Activated CD8-positive, alpha-beta memory T cell treated with anti-CD3 and anti-CD28 coated beads, Interleukin-2, amount 50 U/mL, for 48 hours (primary cell): ENCODE results near the gene RASGRP2.

ENCODE experiments used
- DNase-seq: peaks from one replicate; pipeline ENCODE4 v3.0.0-alpha.2; 2020

Gene RASGRP2

DNA sequence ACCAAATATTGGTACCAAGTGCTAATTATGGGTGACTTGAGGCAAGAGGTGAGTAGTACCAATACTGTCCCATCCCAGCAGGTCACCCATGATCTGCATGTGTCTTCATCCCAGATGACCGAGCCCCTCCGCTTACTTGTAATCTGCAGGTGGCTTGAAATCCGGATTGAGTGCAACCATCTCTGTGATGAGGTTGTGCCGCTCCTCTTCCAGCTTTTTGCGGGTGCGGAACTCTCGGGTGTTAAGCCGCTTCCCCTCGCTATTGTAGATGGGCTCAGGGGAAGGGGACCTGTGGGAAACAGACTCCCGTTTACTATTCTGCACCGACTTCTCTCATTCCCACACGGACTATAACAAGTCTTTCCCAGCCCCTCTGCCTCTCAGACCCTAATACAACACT is 26.2 kb upstream of the RASGRP2 start:
- DNase-seq = no peak

DNA sequence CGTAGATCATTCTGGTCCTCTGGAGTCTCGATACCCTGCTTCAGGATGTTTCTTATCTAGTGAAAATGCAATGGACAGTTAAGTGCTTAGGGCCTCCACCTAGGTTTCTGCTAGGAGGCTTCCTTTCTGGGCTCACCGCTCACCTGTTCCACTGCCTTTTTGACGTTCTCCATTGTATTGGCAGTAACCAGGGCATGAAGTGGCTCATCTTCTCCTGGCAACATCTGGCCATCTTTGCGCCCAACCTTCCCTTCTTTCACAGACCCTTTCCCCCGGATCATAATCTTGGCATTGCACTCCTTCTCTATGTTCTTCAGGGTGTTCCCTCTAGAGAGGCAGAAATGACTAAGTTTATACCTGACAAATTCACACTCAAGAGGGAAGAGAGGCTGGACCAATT is 25.3 kb upstream of the RASGRP2 start:
- DNase-seq = no peak

DNA sequence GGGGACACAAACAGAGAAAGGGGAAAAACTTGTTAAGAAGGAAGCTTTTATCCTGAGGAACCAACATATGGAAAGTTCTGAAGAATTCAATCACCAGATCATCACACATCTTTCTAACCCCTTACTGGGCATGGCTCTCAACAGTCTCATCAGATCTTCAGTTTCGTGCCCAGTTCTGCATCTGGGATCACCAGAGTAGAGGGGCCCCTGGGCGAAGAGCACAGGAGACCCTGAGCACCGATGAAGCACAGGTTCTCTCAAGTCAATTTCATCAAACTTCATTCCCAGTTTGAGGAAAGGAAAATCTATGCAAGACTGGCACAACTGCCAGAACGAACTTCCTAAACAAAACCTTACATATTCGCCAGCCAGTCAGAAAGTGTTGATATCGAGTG is 24.4 kb upstream of the RASGRP2 start:
- DNase-seq = no peak

DNA sequence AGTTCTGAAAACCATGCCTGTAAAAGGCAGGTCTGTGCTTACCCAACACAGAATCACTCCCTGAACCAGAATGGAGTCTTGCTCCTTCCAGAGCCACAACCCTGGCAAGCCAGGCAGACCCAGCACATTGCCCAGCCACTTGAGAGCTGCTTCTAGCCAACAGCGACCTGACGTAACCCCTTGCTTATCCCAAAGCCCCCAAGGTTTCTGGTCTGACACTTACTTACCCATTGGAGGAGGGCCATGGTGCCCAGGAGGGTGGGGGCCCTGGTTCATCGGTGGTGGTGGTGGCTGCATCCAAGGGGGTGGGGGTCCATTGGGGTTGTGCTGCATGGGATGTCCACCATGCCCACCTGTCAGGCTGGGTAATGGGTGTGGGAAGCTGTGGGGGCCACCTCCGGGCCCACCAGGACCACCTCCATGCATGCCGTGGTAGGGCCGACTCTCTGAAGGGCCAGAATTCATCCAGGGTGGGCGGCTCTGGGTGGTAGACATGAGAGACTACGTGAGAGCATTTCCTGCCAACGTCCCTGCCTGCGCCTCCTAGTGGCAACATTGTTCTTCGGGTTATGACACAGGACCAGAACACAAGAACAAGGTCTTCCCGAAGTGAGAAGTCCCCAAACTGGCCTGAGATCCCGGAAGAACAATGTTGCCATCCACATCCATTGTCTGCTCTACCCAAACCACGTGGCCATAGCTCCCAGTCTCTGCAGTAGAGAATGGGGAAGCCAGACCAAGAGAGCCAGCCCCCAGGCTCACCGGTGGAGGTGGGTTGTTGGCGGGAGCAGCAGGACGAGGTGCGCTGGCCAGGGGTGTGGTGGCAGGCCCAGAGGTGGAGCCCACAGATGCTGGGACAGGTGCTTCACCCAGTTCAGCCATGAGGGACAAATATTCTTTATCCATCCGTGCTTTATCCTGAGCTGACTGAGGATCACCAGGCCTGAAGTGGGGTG is 23.7 kb upstream of the RASGRP2 start:
- peak; percentile 95 for DNase-seq

DNA sequence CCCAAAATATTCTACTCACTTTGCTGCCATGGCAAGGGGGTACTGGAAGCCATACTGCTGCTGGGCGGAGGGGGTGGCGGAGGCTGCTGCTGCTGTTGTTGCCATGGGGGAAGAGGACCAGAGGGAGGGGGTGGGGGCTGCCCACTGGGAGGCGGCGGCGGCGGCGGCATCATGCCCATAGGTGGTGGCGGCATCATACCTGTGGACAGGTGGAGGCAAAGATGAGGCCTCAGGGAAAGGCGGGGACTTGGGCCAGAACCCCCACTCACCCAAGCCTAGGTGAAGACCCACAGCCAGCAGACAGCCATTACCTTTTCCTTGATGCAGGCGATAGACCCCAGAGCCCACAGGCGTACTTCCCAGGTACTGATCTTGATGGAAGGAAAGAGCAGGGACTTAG is 22.9 kb upstream of the RASGRP2 start:
- DNase-seq = no peak

DNA sequence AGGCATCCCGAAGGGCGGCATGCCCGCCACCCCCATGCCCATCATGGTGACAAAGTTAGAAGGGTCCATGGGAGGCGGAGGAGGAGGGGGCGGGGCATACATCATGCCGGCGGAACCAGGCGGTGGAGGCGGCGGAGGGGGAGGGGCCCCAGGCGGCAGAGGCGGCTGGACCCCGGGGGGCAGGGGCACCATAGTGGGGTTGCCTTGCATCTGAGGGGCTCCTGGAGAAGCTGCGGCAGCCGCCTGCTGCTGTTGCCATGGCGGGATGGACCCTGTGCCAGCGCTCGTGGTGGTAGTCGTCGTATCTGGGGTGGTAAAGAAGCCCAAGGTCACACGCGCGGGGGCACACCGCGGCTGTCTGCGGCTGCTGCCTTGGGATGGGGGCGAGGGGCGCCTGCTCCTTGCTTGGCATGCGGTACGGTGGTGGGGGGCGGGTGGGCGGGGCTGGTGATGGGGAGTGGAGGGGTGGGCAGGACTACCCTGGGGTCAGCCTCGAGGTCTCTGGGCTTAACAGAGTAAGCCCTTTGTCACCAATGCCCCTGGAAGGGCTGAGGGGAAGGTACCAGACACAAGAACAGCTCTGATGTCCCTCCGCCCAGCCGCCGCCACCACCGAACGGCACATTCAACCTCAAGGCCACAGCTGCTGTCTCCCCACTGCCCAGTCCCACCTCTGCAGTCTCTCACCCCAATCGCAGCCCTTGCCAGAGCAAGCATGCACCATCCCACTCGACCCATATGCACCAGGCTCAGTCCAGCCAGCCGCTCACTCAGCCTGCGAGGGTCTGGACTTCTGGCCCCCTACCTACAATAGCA is 22.1 kb upstream of the RASGRP2 start:
- no peak for DNase-seq

DNA sequence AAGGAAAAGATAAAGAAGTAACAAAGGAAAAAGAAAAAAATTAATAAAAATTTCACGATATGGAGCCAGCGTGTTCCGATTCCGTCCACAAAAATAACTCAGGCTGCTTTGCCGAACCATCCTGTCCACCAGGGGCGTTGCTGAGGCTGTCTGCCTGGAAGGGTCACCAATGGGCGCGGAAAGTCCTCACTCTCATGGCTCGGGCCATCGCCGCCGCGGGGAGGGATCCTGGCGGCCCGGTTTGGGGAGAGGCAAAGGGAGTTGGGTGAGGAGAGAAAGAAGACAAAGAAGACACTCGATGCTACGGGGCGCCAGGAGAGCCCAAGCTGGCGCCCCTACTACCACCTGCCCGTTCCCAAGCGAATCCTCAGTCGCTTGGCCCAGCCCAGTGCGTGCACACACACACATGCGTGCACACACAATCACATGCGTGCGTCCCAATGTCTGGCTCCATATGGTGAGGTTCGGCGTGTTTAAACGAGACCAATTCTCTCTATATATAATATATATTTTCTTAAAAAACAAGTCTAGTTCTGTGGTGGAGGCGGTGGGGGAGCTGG is 21.4 kb upstream of the RASGRP2 start:
- DNase-seq = no peak

DNA sequence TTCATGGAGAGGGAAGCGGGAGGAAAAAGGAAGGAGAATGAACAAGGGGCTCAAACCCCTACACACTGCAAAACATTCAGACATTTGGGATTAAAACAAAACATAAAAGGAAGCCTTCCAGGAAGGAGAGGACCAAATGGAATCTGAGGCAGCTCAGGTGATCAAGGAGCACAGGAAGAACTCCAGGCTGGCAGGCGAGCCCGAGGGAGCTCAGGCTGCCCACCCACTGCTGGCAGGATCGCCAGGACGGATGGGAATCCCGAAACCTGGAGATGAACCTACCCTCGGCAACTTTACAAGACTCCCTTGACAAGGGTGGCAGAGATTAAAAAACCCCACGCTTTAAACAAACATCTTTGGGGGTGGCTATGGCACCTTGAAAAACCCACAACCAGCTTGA is 20.8 kb upstream of the RASGRP2 start:
- DNase-seq = no peak

DNA sequence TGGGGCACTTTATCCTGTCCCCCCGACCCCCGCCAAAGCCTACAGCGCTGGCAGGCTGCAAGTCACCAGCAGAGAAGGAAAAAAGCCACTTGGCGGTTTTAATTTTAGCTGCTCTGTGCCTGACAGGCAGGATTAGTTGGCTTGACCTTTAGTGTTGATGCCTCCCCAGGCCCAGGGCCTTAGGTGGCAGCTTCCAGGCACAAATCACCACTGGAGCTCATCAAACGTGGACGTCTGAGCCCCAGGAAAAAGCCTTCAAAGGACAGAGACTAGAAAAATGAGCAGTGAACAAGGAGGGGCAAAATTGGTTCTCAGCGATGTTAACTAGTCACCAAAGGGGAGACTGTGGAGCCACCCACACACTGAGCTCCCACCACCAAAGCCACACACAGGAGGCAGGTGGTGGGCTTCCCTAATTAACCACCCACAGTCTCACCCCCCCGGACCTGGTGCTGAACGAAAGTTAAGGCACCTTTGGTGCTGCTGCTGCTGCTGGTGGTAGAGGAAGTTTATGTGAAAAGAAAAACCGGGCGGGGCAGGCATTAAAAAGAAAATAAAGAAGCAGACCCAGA is 20.2 kb upstream of the RASGRP2 start:
- DNase-seq = no peak

DNA sequence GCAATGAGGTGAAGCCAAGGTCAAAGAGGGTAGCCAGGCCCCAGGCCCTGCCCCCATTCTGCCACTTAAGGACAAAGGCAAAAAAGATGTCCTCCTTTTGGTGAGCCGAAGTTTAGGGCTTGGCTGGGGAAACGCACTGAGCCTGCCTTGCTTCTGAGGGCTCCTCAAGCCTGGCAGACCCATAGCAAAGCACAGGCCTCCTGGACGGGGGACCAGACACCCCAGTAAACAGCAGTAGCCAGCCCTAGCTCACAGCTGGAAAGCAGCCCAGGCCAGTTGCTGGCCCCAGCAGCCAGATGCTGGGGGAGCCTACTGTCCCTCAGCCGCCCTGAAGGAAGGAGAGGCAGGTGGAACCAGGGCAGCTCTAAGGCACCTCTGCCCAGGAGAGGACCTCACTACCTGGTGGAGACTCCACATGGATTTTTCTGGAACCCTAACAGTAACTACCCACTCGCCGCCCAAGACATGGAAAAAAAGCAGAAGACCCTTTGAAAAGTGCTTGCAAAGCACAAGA is 19.6 kb upstream of the RASGRP2 start:
- DNase-seq = no peak

DNA sequence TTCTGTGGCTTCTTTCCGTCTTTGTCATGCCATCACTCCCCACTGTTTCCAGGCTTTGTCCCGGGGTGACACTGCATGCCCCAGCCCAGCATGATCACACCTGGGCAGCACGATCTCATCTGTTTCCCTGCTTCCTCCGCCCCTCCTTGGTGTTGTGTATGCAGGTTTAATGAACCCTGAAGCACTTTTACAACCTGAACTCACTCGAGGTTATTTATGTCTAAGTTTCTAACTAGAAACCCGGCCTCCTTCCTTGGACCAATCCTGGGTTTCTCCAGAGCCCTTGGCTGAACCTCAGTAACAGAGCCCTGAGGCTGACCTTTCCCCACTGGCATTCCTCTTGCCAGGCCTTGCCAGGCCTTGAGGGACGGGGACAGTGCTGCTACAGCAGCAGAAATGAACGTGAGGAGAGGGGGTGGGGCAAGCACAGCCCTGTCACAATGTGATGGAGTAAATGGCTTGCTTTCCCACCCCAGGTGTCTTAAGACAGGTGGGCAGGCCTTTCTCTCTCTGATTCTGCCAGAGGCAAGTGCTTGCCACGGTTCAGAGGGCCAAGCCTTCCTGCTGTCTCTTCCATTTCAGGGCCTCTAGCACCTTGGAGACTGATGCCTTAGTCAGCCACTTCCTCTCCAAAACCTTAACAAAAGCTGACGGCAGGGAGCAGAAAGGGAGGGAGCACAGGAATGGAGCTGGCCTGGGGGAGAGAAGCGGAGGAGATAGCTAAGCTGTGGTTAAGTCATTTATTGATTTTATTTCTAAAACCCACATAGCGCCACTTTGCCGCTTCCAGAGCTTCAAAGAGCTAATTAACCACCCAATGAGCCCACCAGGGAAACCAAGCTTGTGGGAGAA is 19.0 kb upstream of the RASGRP2 start:
- no peak for DNase-seq

DNA sequence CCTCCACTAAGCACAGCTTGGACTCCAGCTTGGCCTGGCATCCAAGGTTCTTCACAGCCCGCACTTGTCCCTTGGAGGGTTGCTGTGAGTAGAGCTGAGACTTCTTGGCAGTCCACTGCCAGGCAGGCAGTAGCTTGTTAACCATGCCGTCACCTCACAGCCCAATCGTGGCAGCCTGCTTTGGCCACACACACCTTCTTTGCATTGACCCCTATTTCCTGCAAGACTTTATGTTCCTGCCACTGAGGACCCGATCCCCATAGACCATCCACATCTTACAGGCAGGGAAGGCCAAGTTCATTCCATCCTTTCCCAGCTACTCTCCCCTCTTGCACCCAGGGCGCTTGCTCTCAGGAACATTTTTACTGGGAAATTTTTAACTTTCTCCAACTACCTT is 18.3 kb upstream of the RASGRP2 start:
- no peak for DNase-seq

DNA sequence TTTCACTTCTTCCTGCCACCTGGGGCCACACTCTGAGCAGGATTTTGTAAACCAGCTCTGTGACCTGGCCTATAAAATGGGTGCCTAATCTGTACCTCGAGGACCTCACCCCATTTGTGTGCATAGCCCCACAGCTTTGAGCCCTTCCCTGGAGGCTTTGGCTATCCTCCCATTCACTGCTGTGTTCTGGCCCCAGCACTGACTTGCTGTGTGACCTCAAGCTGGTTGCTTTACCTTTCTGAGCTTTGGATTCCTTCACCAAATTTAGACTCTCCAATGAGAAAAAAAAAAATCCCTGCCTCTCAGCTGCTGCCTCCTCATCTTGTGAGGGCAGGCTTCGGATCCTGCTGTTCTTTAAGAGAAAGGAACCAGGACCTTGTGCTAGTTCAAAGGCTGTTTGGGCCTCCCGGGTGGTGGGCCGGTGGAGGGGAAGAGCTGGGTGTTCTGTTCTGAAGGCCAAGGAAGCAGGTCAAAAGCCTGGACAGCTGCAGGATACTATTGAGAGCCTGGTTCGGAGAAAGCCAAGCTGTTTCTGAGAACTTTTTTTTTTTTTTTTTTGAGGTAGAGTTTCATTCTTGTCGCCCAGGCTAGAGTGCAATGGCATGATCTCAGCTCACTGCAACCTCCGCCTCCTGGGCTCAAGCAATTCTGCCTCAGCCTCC is 16.9 kb upstream of the RASGRP2 start:
- no peak for DNase-seq

DNA sequence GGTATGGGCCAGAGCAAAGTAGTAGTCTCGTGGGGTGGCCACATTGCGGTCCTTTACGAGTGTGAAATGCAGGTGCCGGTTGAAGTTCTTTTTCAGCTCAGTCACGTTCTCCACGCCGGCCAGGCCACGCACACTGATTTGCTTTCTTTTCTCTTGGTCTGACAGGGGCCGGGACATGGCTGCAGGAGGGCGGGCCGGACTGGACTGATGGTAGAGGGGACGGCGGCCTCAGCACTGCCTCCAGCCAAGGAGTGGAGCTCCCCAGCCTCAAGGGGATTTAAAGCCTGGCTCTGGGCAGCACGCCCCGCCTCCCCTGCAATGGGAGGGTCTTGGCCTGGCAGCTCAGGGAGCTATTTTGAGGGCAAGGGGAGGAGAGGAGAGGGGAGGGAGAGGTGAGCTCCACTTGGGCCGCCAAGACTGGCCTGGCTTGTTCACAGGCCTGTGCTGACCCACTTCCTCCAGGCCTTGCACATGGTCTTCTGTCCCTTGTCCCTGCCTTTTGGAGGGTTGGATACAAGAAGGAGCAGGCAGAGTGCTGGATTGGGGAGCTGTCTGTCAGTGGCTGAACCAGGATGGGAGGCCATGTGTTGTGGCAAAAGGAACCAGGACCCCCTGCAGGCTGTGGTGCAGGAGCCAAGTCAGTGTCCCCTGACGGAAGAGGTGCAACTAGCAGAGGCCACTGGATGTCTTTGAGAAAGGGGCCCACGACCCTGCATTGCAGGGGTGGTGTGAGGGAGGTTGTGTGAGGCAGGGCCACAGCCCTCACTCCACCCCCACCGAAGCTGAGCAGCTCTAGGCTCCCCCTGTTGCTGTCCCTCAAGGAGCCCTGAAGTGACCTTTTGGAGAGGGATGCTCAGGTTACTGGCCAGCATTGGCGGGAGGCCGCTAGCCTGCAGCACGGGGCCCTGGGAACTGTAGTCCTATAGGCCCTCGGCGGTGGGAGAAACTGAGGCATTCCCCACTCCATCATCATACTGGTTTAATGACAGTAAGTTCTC is 16.1 kb upstream of the RASGRP2 start, which contains the start of gene PYGM:
Gene PYGM, minus strand, starts transcription at position 253 of the 998 bp plus-strand sequence. Its CDS starts 76 bp downstream, at position 177.
- no peak for DNase-seq

DNA sequence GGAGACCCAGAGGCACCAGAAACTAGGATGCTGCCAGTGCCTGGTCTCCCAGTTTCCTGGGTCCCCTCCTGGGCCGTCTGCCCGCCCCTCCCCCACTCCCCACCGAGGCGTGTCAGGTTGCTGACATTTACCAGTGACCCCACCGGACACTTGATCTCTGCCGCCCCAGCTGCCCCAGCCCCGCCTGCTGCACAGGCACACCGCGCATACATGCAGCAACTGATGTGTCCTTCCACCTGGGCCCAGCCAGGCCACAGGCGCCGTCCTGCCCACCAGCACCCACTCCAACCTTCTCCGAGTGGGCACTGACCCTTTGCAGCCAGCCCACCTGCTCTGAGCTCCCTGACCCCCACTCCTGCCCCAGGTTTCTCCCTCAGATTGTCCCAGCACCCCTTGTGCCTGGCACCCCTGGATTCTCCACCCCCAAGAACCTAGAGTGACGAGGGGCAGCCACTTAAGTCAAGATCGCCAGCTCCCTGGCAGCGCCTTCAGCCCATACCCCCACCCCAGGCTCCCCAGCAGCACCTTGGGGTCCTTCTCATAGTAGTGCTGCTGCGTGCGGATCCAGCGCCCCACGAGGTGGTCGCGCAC is 15.3 kb upstream of the RASGRP2 start:
- DNase-seq = no peak

DNA sequence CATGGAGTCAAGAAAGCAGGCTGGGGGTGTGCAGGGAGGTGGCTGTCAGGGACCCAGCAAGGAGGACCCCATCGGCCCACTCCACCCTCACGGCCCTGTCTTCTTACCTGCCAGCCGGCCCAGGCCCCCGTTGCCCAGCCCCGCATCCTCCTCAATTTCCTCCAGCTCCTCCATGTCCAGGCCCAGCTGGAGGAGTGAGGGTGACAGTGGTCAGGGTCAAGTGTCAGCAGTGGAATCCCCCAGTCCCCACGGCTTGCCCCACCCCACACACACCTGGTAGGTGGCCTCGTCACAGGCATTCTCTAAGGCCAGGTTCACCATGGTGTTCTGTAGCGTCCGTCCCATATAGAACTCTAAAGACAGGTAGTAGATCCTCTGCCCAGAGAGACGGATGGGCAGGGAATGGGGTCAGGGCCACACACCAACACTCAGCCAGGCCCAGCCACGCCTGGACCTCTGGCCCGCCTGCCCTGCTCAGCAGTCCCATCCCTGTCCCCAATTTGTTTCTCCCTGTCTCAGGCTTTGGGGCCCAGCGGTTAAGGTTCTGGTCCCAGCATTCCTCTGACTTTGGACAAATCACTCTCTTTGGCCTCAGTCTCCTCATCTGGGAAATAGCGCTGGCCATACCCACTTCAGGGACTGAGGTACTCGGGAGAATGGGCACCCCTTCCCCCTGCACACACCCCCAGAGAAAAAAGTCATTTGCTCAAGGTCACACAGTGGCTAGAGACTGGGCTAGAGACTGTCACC is 14.6 kb upstream of the RASGRP2 start:
- DNase-seq = no peak

DNA sequence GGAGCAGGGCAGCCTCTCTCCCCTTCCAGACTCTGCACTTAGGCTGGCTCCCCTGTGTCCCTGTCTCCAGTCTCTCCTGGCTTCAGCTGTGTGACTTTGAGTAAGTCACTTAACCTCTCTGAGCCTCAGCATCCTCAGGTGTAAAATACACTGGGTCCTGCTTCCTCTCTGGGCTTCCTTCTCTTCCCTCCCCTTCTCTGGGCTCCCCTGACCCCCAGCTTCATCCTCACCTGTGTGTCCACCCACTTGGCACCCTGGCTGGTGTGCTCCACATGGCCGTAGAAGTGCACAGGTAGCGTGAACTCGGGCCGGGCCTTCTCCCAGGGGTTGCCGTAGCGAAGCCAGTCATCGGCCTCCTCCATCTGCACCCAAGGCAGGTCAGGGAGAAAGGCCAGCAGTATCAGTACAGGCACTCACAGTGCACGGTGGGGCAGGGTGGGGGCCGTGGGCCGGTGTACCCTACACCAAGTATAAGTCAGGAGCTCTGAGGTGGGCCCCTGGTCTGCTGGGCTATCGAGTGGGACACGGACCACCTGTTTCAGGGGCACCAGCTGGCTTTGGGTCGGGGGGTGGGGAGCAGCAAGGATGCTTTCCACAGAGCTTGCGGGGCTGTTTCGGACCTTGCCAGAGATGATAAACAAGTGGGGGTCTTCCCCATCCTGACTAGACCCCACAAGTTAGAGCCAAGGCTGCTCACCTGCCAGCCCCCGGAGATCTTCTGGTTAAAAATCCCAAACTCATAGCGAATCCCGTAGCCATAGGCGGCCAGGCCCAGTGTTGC is 13.8 kb upstream of the RASGRP2 start:
- DNase-seq = no peak
